Measurements from ENCODE around the gene SCN11A.

Gene SCN11A

DNA sequence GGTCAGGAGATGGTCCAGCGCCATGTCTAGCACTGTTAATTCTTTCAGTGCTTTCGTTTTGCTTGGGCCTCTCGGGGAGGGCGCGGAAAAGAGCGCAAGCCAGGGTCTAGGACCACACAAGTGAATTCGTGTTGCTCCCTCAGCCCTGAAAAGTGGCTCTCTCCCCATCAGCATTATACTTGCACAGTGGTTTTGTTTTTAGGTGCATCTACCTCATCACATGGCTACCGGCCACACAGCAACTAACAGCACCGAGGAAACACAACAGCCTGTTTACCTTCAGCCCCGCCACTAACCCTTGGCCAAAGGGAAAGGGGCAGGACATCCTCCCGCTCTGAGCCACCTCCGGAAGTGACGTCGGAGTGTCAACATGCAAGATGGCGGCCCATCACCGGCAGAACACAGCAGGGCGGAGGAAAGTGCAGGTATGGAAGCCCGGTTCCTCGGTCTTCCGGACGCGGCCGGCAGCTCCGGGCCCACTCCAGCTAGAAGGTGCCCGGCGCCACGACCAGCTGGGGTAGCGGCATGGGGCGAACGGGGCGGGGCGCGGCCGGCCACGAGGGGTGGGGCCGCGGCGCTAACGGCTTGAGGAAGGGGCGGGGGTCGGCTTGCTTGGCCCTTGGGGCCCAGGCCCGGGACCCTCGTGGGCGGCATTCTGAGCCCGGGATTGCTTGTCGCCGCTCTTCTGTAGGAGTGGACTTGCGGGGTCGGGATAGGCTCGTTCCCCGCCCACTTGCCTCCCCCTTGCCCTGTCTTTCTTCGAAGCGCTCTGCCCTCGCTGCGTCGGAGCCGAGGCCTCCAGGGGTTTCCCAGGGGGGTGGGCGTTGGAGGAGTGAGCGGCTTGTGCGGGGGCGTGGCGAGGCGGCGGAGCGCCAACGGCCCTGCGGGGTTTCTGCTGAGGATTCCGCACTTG, at the start of gene SCN11A, which contains the start of gene WDR48:
Gene SCN11A, minus strand, starts transcription at position 296 of the 913 bp plus-strand sequence. CDS start 101,582 bp downstream, outside the sequence.
Gene WDR48, plus strand, starts transcription at position 368 of the 913 bp plus-strand sequence. Its CDS starts 10 bp downstream, at position 378.
- Histone ChIP-seq H3K27ac (ENCODE audit: low read length) (peak within 1 kb of the TSS; percentile 75), H3K4me1 (ENCODE audit: low read length) (peaks cover 5% of the 10 kb centered on the region; the same call in 1 of the 2 replicates), H3K4me3 (ENCODE audit: low read length) (peak within 1 kb of the TSS; percentile 69), H3K4me2 (ENCODE audit: low read depth, low read length) (peak within 1 kb of the TSS; percentile 94), H2AFZ (ENCODE audit: low read length) (peak within 1 kb of the TSS; percentile 77), H3K79me2 (ENCODE audit: low read length) (peaks cover 47% of the 10 kb centered on the region), H3F3A (ENCODE audit: insufficient read depth, low read length) (no peaks in the 10 kb centered on the region), H4K20me1 (ENCODE audit: insufficient read depth, low read length) (no peaks in the 10 kb centered on the region), H3K9me3 (replicated peaks; ENCODE audit: insufficient read depth, low read length) (no peaks in the 10 kb centered on the region), H3K36me3 (replicated peaks; ENCODE audit: insufficient read depth, low read length) (no peaks in the 10 kb centered on the region), H3K9ac (ENCODE audit: low read length) (peak within 1 kb of the TSS; percentile 89), H3K9me2 (replicated peaks; ENCODE audit: insufficient read depth, low read length) (no peaks in the 10 kb centered on the region), H3K27me3 (replicated peaks; ENCODE audit: insufficient read depth, low read length) (no peaks in the 10 kb centered on the region)
- no peak for TF ChIP-seq EZH2 (optimal IDR thresholded peaks at IDR 0.05; ENCODE audit: low read depth, low read length)
- no peak for TF ChIP-seq EZH2phosphoT487 (IDR thresholded peaks at IDR 0.05; ENCODE audit: low read length)
- TF ChIP-seq, protein P1, sequence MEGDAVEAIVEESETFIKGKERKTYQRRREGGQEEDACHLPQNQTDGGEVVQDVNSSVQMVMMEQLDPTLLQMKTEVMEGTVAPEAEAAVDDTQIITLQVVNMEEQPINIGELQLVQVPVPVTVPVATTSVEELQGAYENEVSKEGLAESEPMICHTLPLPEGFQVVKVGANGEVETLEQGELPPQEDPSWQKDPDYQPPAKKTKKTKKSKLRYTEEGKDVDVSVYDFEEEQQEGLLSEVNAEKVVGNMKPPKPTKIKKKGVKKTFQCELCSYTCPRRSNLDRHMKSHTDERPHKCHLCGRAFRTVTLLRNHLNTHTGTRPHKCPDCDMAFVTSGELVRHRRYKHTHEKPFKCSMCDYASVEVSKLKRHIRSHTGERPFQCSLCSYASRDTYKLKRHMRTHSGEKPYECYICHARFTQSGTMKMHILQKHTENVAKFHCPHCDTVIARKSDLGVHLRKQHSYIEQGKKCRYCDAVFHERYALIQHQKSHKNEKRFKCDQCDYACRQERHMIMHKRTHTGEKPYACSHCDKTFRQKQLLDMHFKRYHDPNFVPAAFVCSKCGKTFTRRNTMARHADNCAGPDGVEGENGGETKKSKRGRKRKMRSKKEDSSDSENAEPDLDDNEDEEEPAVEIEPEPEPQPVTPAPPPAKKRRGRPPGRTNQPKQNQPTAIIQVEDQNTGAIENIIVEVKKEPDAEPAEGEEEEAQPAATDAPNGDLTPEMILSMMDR (IDR thresholded peaks at IDR 0.05; ENCODE audit: low read length), result no peak
- peak; percentile 96 for DNase-seq

DNA sequence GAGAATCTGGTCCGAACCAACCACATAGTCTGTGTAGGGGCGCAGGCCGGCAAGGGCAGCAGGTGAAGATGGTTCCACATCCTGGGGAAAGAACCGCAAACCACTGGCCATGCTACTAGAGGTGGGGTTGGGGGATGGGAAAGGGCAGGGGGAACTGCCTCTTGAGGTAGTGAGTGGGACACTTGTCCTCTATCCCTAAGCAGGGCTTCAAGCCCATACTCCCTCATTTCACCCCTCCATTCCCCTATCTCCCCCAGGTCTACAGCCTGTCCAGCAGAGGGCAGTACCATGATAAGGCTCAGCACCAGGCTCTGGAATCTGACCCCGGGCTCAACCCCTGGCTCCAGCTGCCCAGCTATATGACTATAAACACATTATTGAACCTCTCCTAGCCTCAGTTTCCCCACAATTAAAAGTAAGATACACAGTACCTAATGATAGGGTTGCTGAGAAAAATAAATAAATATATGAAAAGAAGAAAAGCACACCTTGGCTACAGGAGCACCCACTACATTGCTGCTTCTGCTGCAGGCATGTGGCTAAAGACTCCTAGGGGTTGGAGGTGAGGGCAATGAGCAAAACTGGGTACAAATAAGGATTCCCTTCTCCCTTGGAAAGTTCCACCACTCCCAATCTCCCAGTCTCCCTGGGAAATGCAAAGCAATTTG, 49.4 kb upstream of the SCN11A start:
- peak; percentile 55 for DNase-seq
- Histone ChIP-seq H3K27me3 (replicated peaks; ENCODE audit: insufficient read depth, low read length) (no peaks in the 10 kb centered on the region), H3K4me2 (ENCODE audit: low read depth, low read length) (no peak overlapping the region), H3F3A (ENCODE audit: insufficient read depth, low read length) (no peaks in the 10 kb centered on the region), H3K9me2 (replicated peaks; ENCODE audit: insufficient read depth, low read length) (no peaks in the 10 kb centered on the region), H3K4me3 (ENCODE audit: low read length) (no peak overlapping the region), H3K27ac (ENCODE audit: low read length) (no peak overlapping the region), H3K4me1 (ENCODE audit: low read length) (peaks cover 8% of the 10 kb centered on the region), H3K79me2 (ENCODE audit: low read length) (peaks cover 40% of the 10 kb centered on the region), H2AFZ (ENCODE audit: low read length) (no peak overlapping the region), H4K20me1 (ENCODE audit: insufficient read depth, low read length) (no peaks in the 10 kb centered on the region), H3K36me3 (replicated peaks; ENCODE audit: insufficient read depth, low read length) (no peaks in the 10 kb centered on the region), H3K9ac (ENCODE audit: low read length) (no peak overlapping the region), H3K9me3 (replicated peaks; ENCODE audit: insufficient read depth, low read length) (no peaks in the 10 kb centered on the region)
- TF ChIP-seq EZH2phosphoT487 (IDR thresholded peaks at IDR 0.05; ENCODE audit: low read length), result no peak
- TF ChIP-seq, protein P1 (IDR thresholded peaks at IDR 0.05; ENCODE audit: low read length), result peak; percentile 80
- TF ChIP-seq EZH2 (optimal IDR thresholded peaks at IDR 0.05; ENCODE audit: low read depth, low read length), result no peak

DNA sequence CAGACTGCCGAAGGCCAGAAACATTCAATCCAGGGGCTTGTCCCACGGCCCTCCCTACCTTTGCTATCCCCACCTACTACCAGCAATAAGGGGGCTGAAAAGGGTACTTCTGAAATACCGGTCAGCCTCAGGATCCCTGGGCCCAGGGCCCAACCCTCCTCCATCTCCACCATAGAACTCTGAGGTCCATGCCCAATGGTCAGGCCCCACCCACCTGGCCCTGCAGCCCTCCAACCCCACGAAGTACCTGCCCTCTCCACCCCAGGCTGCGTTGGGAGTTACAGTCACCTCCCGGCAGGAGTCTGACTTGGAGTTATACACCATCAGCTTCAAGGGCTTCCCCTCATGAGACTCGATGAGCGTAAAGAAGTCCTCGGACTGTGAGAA, 48.7 kb upstream of the SCN11A start:
- H3K4me2 ChIP-seq (ENCODE audit: low read depth, low read length), result no peak overlapping the region
- DNase-seq, result no peak
- H3K27me3 ChIP-seq (replicated peaks; ENCODE audit: insufficient read depth, low read length), result no peaks in the 10 kb centered on the region
- no peaks in the 10 kb centered on the region for H3K36me3 ChIP-seq (replicated peaks; ENCODE audit: insufficient read depth, low read length)
- peaks cover 1% of the 10 kb centered on the region; the same call in 1 of the 2 replicates for H3K4me1 ChIP-seq (ENCODE audit: low read length)
- H3K4me3 ChIP-seq (ENCODE audit: low read length), result no peak overlapping the region
- H3K9ac ChIP-seq (ENCODE audit: low read length), result no peak overlapping the region
- no peaks in the 10 kb centered on the region for H3F3A ChIP-seq (ENCODE audit: insufficient read depth, low read length)
- H2AFZ ChIP-seq (ENCODE audit: low read length), result no peak overlapping the region
- H3K79me2 ChIP-seq (ENCODE audit: low read length), result peaks cover 34% of the 10 kb centered on the region
- no peak overlapping the region for H3K27ac ChIP-seq (ENCODE audit: low read length)
- no peaks in the 10 kb centered on the region for H4K20me1 ChIP-seq (ENCODE audit: insufficient read depth, low read length)
- H3K9me3 ChIP-seq (replicated peaks; ENCODE audit: insufficient read depth, low read length), result no peaks in the 10 kb centered on the region
- H3K9me2 ChIP-seq (replicated peaks; ENCODE audit: insufficient read depth, low read length), result no peaks in the 10 kb centered on the region
- TF ChIP-seq EZH2phosphoT487 (IDR thresholded peaks at IDR 0.05; ENCODE audit: low read length) (no peak), EZH2 (optimal IDR thresholded peaks at IDR 0.05; ENCODE audit: low read depth, low read length) (no peak)
- TF ChIP-seq, protein P1 (IDR thresholded peaks at IDR 0.05; ENCODE audit: low read length), result no peak

Measured in MM.1S (cell line).